HG03571 (cell line): ENCODE data around the gene ZNF507.
"Not testable (repeated sequence)": the region's sequence is repeated elsewhere in the genome, so short reads cannot be mapped to it uniquely, and the experiment has no call there.

Experiments
- ATAC-seq: cut with Tn5 transposase; IDR thresholded peaks from one replicate; pipeline ENCODE4 v1.9.1; 2021; ENCODE audit not compliant: unreplicated experiment

ZNF507 gene

GRCh38 chr19:32367063-32367462 is 21.7 kb downstream of the ZNF507 start:
- no peak for ATAC-seq

DNA sequence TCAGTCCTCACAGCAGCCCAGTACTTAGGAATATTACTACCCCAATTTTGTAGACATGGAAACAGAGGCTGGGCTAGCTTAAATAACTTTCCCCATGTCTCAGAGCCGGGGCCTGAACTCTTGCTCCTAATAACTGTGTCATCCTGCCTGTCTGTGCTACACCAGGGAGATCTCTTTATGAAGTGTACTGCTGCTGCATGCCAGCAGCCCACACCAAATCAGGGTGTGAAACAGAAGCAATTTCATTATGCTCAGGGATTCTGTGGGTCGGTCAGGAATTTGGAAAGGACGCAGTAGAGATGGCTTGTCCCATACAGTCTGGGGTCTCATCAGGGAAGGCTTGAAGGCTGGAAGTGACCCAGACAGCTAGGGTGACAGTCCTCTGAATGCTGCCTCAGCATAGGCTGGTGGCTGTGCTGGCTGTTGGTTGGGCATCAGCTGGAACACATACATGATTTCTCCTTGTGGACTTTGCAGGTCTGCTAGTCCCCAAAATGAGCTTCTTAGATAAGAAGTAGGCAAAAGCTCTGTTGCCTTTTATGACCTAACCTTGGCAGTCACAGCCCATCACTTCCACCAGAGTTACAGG is 22.6 kb downstream of the ZNF507 start:
- ATAC-seq = no peak

GRCh38 chr19:32368787-32369186 is 23.4 kb downstream of the ZNF507 start:
- ATAC-seq = no peak

DNA sequence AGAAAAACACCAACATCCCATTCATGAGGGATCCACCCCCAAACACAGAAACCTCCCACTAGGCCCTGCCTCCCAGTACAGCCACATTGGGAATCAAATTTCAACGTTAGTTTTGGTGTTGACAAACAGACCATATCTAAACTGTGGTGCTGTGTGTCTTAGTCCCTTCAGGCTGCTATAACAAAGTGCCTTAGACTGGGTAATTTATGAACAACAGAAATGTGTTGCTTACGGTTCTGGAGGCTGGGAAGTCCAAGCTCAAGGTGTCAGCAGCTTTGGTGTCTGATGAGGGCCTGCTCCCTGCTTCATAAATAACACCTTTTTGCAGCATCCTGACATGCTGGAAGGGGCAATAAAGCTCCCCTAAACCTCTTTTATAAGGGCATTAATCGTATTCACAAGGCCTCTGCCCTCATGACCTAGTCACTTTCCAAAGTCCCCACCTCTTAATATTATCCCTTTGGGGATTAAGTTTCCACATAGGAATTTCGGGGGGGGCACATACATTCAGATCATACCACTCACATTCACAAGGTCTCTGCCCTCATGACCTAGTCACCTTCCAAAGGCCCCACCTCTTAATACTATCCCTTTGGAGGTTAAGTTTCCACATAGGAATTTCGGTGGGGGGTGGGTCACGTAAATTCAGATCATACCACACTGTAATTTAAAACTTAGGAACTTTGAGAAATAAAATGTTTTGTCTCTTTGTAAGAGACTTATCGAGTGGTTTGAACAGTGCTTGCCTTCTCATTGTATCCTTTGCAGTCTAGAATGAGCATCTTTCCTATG is 27.5 kb downstream of the ZNF507 start:
- no peak for ATAC-seq

- no peak for ATAC-seq
These were observed 28.3 kb downstream of the ZNF507 start for GRCh38 chr19:32373585-32374295.

DNA sequence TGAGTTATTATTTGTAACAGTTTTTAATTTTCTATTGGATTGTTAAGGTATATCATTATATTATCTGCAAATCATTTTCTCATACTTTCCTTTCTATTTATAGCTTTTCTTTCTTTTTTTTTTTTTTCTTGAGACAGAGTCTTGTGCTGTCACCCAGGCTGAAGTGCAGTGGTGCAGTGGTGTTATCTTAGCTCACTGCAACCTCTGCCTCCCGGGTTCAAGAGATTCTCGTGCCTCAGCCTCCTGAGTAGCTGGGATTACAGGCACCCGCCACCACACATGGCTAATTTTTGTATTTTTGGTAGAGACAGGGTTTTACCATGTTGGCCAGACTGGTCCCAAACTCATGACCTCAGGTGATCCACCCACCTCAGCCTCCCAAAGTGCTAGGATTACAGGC is 29.0 kb downstream of the ZNF507 start:
- not testable (repeated sequence) for ATAC-seq

- not testable (repeated sequence) for ATAC-seq
These were observed 31.7 kb downstream of the ZNF507 start for GRCh38 chr19:32377088-32377487.

- no peak for ATAC-seq
These were observed 34.9 kb downstream of the ZNF507 start for GRCh38 chr19:32380269-32380668.

DNA sequence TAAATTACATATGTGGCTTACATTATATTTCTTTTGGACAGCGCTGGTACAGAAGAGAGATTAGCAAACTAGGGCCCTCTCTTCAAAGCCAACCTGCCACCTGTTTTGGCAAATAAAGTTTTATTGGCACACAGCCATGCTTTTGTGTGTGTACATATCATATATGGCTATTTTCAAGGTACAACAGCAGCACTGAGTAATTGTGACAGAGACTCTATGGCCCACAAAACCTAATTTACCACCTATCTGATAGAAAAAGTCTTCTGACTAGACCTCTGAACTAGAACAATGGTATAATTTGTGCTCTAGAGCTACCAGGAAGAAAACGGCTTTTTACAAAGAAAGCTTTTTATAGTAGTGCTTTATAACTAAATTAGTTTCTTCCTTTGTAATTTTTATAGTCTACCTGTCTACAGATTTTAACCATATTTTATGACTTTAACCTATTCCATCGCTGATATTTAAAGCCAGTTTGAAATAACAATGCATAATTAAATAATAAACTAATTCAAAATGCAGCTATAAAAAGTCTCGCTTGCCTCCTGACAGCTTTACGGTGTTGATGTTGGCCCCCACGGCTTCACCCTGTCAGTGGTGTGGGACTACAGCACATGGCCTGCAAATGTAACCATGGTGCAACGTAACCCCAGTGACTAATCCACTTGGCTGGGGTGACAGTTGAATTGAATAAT is 42.4 kb downstream of the ZNF507 start:
- no peak for ATAC-seq

DNA sequence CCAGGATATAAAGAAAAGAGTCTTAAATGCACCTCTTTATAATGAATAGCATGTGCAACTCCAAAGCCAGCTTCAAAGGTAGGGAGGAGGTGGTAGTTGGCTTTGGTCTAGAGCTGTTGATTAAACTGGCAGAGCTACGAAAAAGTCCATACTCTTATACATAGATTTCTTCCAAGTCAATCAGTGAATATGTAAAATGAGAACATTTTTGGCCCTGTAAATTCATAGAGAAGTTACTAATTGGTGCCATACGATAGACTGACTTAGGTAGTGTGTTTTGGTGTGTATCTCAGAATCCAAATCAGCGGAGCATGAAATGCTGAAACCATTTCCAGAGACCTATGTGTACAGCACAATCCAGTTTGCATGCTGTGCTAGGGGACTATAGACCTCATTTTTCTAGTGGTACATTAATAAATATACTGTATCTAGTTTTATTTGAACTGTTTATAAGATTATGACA is 43.0 kb downstream of the ZNF507 start:
- ATAC-seq = no peak

DNA sequence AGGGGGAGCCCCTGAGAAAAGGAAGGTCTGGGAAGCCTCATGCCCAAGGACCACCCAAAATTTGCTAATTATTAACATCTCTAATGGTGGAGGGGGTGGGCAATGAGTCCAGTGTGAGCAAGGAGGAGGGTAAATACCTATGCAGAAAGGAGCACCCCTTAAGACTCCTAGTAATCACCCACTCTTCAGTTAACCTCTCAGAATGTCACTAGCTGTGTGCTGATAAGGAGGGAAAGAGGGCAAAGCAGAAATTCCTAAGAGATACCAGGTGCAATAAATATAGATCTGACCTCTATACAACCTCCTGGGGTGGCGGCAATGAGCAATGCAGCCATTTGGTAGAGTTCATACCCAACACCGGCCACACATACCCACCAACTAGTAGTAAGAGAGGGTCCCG is 47.5 kb downstream of the ZNF507 start:
- ATAC-seq = no peak

DNA sequence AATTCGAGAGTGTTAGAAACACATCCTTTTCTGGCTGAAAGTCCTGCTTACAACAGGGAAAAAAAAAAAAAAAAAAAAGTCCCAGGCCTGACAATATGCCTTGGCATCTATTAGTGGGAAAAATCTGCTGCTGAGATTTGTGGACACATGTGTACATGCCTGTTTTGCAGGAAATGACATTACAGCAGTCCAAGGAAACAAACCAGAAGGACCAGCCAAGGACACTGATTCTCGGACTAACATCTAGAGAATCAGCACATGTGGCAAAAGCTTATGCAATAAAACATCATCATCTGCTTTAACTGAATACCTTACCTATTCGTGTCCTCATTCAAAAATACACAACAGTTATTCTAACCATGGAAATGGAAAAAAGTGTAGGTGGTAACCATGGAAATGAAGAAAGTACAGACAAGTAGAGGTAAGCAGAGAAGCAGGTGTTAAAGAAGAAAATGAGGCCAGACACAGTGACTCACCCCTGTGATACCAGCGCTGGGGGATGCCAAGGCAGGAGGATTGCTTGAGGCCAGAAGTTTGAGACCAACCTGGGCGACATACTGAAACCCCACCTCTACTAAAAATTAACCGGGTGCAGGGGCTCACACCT is 50.7 kb downstream of the ZNF507 start:
- no peak for ATAC-seq

- ATAC-seq = no peak
These were observed 52.3 kb downstream of the ZNF507 start for GRCh38 chr19:32397671-32398101.

GRCh38 chr19:32401992-32402391 is 56.6 kb downstream of the ZNF507 start:
- ATAC-seq = no peak

DNA sequence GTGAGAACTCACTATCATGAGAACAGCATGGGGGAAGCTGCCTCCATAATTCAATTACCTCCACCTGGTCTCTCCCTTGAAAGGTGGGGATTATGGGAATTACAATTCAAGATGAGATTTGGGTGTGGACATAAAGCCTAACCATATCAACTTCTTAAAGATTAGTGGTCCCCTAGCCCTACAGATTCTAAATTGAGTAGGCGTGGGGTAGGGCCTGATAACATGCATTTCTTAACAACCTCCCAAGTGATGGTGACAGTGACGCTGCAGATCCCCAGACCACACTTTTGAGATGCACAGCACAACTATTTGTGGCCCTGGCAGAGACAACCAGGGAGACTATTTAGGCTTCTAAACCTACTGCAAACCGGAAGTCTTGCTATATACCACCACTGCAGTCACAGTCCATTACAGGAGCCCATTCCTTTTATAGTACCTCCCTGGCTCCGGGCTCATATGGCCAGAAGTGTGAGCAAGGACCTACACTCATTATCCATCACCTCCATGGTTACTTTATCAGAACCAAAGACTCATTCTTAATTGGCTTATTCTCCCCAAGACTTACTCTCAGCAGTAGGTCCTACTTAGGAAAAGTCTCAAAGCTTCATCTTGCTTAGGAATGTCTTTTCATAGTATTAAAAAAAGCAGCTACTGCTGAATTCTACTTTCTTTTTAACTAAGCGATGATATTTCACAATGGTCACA is 58.0 kb downstream of the ZNF507 start:
- no peak for ATAC-seq

DNA sequence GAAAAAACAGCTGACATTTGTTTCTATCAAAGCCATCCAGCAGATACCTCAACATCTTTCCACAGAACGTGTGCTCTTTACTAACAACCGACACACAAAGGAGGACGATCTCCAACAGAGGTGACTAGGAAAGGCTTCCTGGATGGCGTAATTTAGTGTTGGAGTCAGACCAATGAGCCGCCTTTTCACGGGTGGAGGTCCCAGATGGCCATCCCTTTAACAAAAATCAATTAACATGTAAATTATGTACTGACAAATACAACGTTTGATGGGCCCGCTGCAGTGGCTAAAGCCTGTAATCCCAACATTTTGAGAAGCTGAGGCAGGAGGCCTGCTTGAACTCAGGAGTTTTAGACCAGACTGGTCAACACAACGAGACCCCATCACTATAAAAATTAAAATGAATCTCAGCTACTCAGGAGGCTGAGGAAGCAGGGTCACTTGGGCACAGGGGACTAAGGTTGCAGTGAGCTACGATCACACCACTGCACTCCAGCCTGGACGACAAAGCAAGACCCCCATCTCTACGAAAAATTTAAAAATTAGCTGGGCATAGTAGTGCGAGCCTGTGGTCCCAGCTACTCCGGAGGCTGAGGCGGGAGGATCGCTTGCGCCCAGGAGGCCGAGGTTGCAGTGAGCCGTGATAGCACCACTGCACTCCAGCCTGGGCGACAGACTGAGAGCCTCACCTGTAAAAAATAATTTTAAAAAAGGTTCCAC is 59.0 kb downstream of the ZNF507 start:
- ATAC-seq = no peak

GRCh38 chr19:32404933-32405430 is 59.6 kb downstream of the ZNF507 start:
- ATAC-seq = peak; percentile 7

GRCh38 chr19:32405431-32406160 is 60.2 kb downstream of the ZNF507 start, which contains the start of gene DPY19L3:
TSS of gene DPY19L3 (plus strand) at chr19:32405770. CDS start at chr19:32408254, 2,484 bp downstream.
- ATAC-seq = peak; percentile 96
